ENCODE results near the gene SLC2A6.

The SLC2A6 gene

GRCh38 chr9:133485531-133486260 lies 6.8 kb upstream of the SLC2A6 start:
- Histone ChIP-seq H3K36me3 (ENCODE audit: control insufficient read depth, insufficient read depth, low read length) (no peaks in the 10 kb centered on the region), H3K4me1 (ENCODE audit: control insufficient read depth, insufficient read depth, low read length) (0 out of 2 replicates have a peak, but pooled peaks cover 1% of the 10 kb centered on the region), H3K27ac (ENCODE audit: low read length) (no peak overlapping the region), H3K4me3 (ENCODE audit: low read length) (no peak overlapping the region), H3K9me3 (ENCODE audit: control insufficient read depth, insufficient read depth, low read length) (no peaks in the 10 kb centered on the region), H3K27me3 (ENCODE audit: control insufficient read depth, insufficient read depth, low read length) (no peaks in the 10 kb centered on the region)
- DNase-seq (ENCODE audit: low read depth, low spot score): no peak
- WGBS (ENCODE audit: insufficient coverage, insufficient read length): no CpG with 5 or more reads among the region's 25 CpGs

- no peaks in the 10 kb centered on the region for H3K36me3 ChIP-seq (ENCODE audit: control insufficient read depth, insufficient read depth, low read length)
- H3K4me3 ChIP-seq (ENCODE audit: low read length): no peak overlapping the region
- H3K4me1 ChIP-seq (ENCODE audit: control insufficient read depth, insufficient read depth, low read length): 0 out of 2 replicates have a peak, but pooled peaks cover 1% of the 10 kb centered on the region
- H3K9me3 ChIP-seq (ENCODE audit: control insufficient read depth, insufficient read depth, low read length): no peaks in the 10 kb centered on the region
- H3K27me3 ChIP-seq (ENCODE audit: control insufficient read depth, insufficient read depth, low read length): no peaks in the 10 kb centered on the region
- DNase-seq (ENCODE audit: low read depth, low spot score): no peak
- WGBS (ENCODE audit: insufficient coverage, insufficient read length): no CpG with 5 or more reads among the region's 22 CpGs
- no peak overlapping the region for H3K27ac ChIP-seq (ENCODE audit: low read length)
These were observed 6.0 kb upstream of the SLC2A6 start for GRCh38 chr9:133484671-133485437.

- DNase-seq (ENCODE audit: low read depth, low spot score): no peak
- H3K36me3 ChIP-seq (ENCODE audit: control insufficient read depth, insufficient read depth, low read length): no peaks in the 10 kb centered on the region
- H3K9me3 ChIP-seq (ENCODE audit: control insufficient read depth, insufficient read depth, low read length): no peaks in the 10 kb centered on the region
- H3K4me1 ChIP-seq (ENCODE audit: control insufficient read depth, insufficient read depth, low read length): 0 out of 2 replicates have a peak, but pooled peaks cover 1% of the 10 kb centered on the region
- no peak overlapping the region for H3K4me3 ChIP-seq (ENCODE audit: low read length)
- WGBS (ENCODE audit: insufficient coverage, insufficient read length): no CpG with 5 or more reads among the region's 9 CpGs
- no peaks in the 10 kb centered on the region for H3K27me3 ChIP-seq (ENCODE audit: control insufficient read depth, insufficient read depth, low read length)
- H3K27ac ChIP-seq (ENCODE audit: low read length): no peak overlapping the region
These were observed 4.7 kb upstream of the SLC2A6 start for GRCh38 chr9:133483611-133484010.

- no CpG with 5 or more reads among the region's 17 CpGs for WGBS (ENCODE audit: insufficient coverage, insufficient read length)
- Histone ChIP-seq H3K36me3 (ENCODE audit: control insufficient read depth, insufficient read depth, low read length) (peaks cover 16% of the 10 kb centered on the region), H3K27me3 (ENCODE audit: control insufficient read depth, insufficient read depth, low read length) (no peaks in the 10 kb centered on the region), H3K4me1 (ENCODE audit: control insufficient read depth, insufficient read depth, low read length) (0 out of 2 replicates have a peak, but pooled peaks cover 2% of the 10 kb centered on the region), H3K4me3 (ENCODE audit: low read length) (peak overlapping the region; percentile 49; the same call in 1 of the 2 replicates), H3K27ac (ENCODE audit: low read length) (no peak overlapping the region), H3K9me3 (ENCODE audit: control insufficient read depth, insufficient read depth, low read length) (no peaks in the 10 kb centered on the region)
- no peak for DNase-seq (ENCODE audit: low read depth, low spot score)
These were observed 678 bp downstream of the SLC2A6 start for GRCh38 chr9:133477992-133478850.

GRCh38 chr9:133477461-133477860 lies 1.4 kb downstream of the SLC2A6 start:
- no peak for DNase-seq (ENCODE audit: low read depth, low spot score)
- Histone ChIP-seq H3K9me3 (ENCODE audit: control insufficient read depth, insufficient read depth, low read length) (no peaks in the 10 kb centered on the region), H3K36me3 (ENCODE audit: control insufficient read depth, insufficient read depth, low read length) (peaks cover 20% of the 10 kb centered on the region), H3K4me3 (ENCODE audit: low read length) (no peak overlapping the region), H3K27ac (ENCODE audit: low read length) (no peak overlapping the region), H3K27me3 (ENCODE audit: control insufficient read depth, insufficient read depth, low read length) (no peaks in the 10 kb centered on the region), H3K4me1 (ENCODE audit: control insufficient read depth, insufficient read depth, low read length) (0 out of 2 replicates have a peak, but pooled peaks cover 2% of the 10 kb centered on the region)
- WGBS (ENCODE audit: insufficient coverage, insufficient read length): no CpG with 5 or more reads among the region's 4 CpGs

GRCh38 chr9:133476941-133477340 lies 2.0 kb downstream of the SLC2A6 start:
- Histone ChIP-seq H3K27ac (ENCODE audit: low read length) (no peak overlapping the region), H3K27me3 (ENCODE audit: control insufficient read depth, insufficient read depth, low read length) (no peaks in the 10 kb centered on the region)
- WGBS (ENCODE audit: insufficient coverage, insufficient read length): no CpG with 5 or more reads among the region's 21 CpGs

GRCh38 chr9:133476036-133476931 lies 2.6 kb downstream of the SLC2A6 start:
- Histone ChIP-seq H3K4me1 (ENCODE audit: control insufficient read depth, insufficient read depth, low read length) (0 out of 2 replicates have a peak, but pooled peaks cover 2% of the 10 kb centered on the region), H3K4me3 (ENCODE audit: low read length) (no peak overlapping the region), H3K36me3 (ENCODE audit: control insufficient read depth, insufficient read depth, low read length) (peaks cover 27% of the 10 kb centered on the region), H3K27me3 (ENCODE audit: control insufficient read depth, insufficient read depth, low read length) (no peaks in the 10 kb centered on the region), H3K27ac (ENCODE audit: low read length) (no peak overlapping the region), H3K9me3 (ENCODE audit: control insufficient read depth, insufficient read depth, low read length) (no peaks in the 10 kb centered on the region)
- WGBS (ENCODE audit: insufficient coverage, insufficient read length): no CpG with 5 or more reads among the region's 27 CpGs
- no peak for DNase-seq (ENCODE audit: low read depth, low spot score)

More at GRCh38 chr9:133476941-133477340, 2.0 kb downstream of the SLC2A6 start:
- Histone ChIP-seq H3K4me1 (ENCODE audit: control insufficient read depth, insufficient read depth, low read length) (0 out of 2 replicates have a peak, but pooled peaks cover 2% of the 10 kb centered on the region), H3K4me3 (ENCODE audit: low read length) (no peak overlapping the region), H3K9me3 (ENCODE audit: control insufficient read depth, insufficient read depth, low read length) (no peaks in the 10 kb centered on the region), H3K36me3 (ENCODE audit: control insufficient read depth, insufficient read depth, low read length) (peaks cover 21% of the 10 kb centered on the region)
- no peak for DNase-seq (ENCODE audit: low read depth, low spot score)

- H3K4me3 ChIP-seq (ENCODE audit: low read length): no peak overlapping the region
- DNase-seq (ENCODE audit: low read depth, low spot score): no peak
- H3K9me3 ChIP-seq (ENCODE audit: control insufficient read depth, insufficient read depth, low read length): no peaks in the 10 kb centered on the region
- H3K27me3 ChIP-seq (ENCODE audit: control insufficient read depth, insufficient read depth, low read length): no peaks in the 10 kb centered on the region
- no CpG with 5 or more reads among the region's 27 CpGs for WGBS (ENCODE audit: insufficient coverage, insufficient read length)
- 0 out of 2 replicates have a peak, but pooled peaks cover 2% of the 10 kb centered on the region for H3K4me1 ChIP-seq (ENCODE audit: control insufficient read depth, insufficient read depth, low read length)
- no peak overlapping the region for H3K27ac ChIP-seq (ENCODE audit: low read length)
- H3K36me3 ChIP-seq (ENCODE audit: control insufficient read depth, insufficient read depth, low read length): peaks cover 27% of the 10 kb centered on the region
These were observed 3.4 kb downstream of the SLC2A6 start for GRCh38 chr9:133475292-133476012.

GRCh38 chr9:133474853-133475252 lies 4.0 kb downstream of the SLC2A6 start:
- peaks cover 27% of the 10 kb centered on the region for H3K36me3 ChIP-seq (ENCODE audit: control insufficient read depth, insufficient read depth, low read length)
- no CpG with 5 or more reads among the region's 20 CpGs for WGBS (ENCODE audit: insufficient coverage, insufficient read length)

More at GRCh38 chr9:133474853-133475252, 4.0 kb downstream of the SLC2A6 start:
- Histone ChIP-seq H3K27me3 (ENCODE audit: control insufficient read depth, insufficient read depth, low read length) (no peaks in the 10 kb centered on the region), H3K4me3 (ENCODE audit: low read length) (no peak overlapping the region), H3K27ac (ENCODE audit: low read length) (no peak overlapping the region), H3K4me1 (ENCODE audit: control insufficient read depth, insufficient read depth, low read length) (0 out of 2 replicates have a peak, but pooled peaks cover 2% of the 10 kb centered on the region), H3K9me3 (ENCODE audit: control insufficient read depth, insufficient read depth, low read length) (no peaks in the 10 kb centered on the region)
- no peak for DNase-seq (ENCODE audit: low read depth, low spot score)

All from iPS DF 6.9 (cell line).